Endometrial microvascular endothelial cells (primary cell): ENCODE results near the gene GGT6. TPM values are rescaled to one million over a fixed set of nuclear protein-coding genes. Genes with fewer than 3 reads are reported as not detected.
"Not testable (repeated sequence)": the region's sequence is repeated elsewhere in the genome, so short reads cannot be mapped to it uniquely, and the experiment has no call there.

Source experiments
- in situ Hi-C: cut with HindIII; loops from 2 replicates; pipeline ENCODE4 v1.10.0; 2017; ENCODE audit warnings: low sequenced_read_pairs, low pct_unique_long_range_greater_than_20kb; ENCODE audit errors: inconsistent ontology term
- total RNA-seq: library from RNA; depleted of rRNA; stranded (reverse); fragments of >200 nt; gene quantifications from one replicate; pipeline ENCODE4 v1.2.3, GENCODE V29; 2015; ENCODE audit errors: inconsistent ontology term

GGT6 gene
- total RNA-seq, result not detected

GRCh38 chr17:4560421-4560820 is at the start of gene GGT6:
TSS of gene GGT6 (minus strand) at chr17:4560577. CDS start at chr17:4560521, 56 bp downstream.
- in situ Hi-C loops, result no loop called here

GRCh38 chr17:4610162-4610561 is 49.8 kb upstream of the GGT6 start:
- in situ Hi-C loops, result no loop called here

GRCh38 chr17:4609761-4610160 is 49.4 kb upstream of the GGT6 start:
- in situ Hi-C loops, result no loop called here

DNA sequence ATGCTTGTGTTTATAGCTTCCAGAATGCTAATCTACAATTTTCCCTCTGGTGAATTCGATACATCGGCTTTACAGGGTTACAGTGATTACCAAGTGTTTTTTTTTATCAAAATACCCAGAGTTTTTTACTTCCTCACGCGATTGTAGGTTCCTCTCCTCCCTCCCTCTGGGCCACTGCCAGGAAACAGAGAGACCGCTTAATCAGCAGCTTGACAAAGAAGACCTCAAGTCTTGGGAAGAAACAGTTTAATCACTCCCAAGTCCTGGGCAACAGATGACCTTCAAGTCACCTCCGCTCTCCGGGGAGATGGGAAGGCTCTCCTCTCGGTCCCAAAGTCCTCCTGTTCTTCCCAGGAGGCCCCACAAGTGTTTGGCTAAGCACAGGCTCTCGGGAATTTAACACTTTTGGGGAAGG is 47.4 kb upstream of the GGT6 start:
- in situ Hi-C loops, result no loop called here

GRCh38 chr17:4607261-4607741 is 46.9 kb upstream of the GGT6 start:
- in situ Hi-C loops, result no loop called here

DNA sequence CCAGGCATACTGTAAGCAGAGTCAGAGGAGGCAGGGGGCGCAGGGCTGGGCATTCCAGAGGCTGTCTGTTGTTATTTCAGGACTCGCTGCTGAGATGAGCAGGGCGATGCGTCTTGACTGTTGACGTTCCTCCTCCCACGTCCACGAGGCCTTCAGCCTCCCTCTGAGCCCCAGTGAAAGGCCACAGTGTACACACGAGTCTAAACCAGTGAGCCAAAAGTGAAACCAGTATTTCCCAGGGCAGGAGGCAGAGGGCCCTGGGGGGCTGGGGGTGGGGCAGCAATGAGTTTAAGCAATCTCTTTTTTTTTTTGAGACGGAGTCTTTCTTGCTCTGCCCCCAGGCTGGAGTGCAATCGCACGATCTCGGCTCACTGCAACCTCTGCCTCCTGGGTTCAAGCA is 45.4 kb upstream of the GGT6 start:
- in situ Hi-C loops, result no loop called here

DNA sequence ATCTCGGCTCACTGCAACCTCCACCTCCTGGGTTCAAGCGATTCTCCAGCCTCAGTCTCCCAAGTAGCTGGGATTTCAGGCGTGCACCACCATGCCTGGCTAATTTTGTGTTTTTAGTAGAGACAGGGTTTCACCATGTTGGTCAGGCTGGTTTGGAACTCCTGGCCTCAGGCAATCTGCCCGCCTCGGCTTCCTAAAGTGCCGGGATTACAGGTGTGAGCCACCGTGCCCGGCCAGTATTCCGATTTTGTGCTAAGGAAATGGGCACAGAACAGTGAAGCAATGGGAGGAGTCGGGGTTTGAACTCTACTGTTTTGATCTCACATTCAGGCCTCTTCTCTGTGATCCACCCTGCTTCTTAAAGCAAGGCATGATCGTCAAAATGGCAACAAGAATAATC is 44.4 kb upstream of the GGT6 start:
- in situ Hi-C loops, result not testable (repeated sequence)

DNA sequence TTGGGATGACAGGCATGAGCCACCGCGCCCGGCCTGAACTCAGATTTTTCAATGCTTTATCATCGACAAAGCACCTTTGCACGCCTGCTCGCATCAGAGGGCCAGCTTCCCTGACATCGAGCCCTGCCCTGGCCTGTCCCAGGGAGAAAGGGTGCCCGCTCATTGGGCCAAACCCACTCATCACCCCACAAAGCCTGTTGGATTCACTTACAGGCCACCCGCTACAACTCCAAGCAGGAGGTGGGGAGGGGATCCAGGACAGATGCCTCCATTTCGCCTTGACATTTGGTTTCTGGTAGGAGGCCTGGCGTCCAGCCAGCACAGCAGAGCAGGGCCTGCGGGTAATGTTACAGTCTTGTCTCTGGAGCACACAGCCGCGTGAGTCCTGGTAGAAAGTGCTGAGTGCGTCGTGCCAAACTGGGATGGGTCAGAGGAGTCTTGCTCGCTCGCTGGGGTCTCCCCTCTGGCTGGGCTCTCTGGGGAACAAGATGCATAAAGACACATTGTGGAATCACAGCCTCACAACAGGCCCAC is 43.8 kb upstream of the GGT6 start:
- in situ Hi-C loops, result no loop called here

DNA sequence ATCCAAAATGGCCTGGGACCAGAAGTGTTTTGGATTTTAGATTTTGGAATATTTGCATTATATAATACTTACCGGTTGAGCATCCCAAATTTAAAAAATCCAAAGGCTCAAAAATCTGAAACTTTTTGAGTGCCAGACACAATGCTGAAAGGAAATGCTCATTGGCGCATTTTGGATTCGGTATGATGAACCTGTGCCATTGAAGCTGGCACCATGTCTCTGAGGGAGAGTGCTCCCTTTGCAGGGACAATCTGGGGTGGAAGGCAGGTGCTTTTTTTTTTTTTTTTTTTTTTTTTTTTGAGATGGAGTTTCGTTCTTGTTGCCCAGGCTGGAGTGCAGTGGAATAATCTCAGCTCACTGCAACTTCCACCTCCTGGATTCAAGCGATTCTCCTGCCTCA is 41.7 kb upstream of the GGT6 start:
- in situ Hi-C loops, result no loop called here

DNA sequence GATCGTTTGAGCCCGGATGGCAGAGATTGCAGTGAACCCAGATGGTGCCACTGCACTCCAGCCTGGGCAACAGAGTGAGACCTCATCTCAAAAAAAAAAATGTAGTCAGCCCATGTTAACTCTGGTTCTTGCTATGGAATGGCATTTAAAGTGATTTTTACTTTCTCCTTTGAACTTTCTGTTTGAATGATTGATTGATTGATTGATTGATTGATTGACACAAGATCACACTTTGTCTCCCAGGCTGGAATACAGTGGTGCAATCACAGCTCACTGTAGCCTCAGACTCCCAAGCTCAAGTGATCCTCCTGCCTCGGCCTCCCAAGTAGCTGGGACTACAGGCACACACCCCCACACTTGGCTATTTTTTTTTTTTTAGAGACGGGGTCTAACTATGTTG is 40.9 kb upstream of the GGT6 start:
- in situ Hi-C loops, result no loop called here

DNA sequence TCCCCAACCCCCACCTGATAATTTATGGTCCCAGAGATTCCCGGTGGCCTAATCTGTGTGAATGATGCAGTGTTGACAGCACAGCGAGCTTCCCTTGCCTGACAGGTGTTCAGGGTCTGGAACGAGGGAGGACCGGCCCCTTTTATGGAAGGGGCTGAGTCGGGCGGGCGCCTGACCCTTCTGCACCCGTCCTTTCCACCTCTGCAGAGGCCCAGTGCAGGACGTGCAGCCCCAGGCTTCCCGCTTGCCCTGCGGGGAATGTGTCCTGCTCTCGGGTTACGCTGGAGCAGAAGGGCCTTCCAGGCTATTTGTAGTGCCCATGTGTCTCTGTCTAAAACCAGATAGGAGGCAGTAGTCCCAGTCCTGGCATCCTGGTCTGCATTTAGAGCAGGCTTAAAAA is 40.2 kb upstream of the GGT6 start:
- in situ Hi-C loops, result no loop called here

DNA sequence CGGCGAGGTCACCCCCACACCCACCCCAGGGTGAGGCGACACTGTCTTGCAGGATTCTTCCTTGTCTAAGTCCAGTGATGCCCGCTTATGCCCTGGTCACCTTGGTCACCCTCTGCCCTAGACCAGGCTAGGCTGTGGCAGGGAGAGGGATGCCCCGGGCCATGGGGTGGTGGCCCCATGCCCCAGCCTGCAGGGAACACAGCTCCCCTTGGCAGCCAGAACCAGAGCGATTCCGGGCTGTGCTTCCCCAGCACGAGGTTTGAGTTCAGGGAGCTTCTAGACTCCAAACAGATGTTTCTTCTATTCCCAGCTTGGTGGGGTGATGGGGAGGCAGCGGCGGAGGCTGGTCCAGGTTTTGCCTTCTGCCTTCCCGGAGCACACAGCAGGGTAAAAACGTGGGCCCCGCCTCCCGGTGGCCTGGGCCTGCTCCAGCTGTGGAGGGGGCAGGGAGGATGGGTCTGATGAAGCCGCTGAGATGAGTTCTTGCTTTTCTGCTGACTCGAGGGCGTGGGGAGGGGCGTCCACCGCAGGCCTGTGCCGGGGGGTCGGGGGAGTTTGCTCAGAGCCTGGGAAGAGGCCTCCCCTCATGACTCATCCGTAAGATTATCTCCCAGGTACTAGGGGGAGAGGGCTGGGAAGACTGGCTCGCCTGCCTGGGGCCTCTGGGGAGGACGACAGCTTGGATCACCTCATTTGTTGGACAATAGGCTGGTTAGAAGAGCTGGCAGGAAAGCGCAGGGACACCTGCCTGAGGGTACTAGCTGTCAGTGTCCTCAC is 39.3 kb upstream of the GGT6 start:
- in situ Hi-C loops, result no loop called here

- in situ Hi-C loops, result no loop called here
Measured at GRCh38 chr17:4598776-4599504, 38.6 kb upstream of the GGT6 start.

DNA sequence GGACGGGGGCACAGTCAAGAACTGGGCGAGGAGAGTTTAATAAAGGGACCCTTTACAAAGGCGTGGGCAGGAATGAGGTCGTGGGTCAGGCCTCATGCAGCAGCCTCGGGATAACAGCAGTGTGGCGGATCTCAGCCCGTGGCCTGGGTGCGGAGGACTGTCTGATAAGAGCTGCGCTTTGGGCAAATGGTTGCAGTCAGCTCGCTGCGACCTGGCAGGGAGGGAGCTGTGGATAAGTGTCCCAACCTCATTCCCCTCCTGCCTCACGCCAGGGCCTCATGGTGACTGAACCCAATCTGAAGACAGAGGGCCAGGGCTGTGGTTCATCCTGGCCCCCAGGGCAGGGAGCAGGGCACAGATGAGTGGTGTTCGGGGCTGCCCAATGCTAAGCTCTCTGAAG is 37.6 kb upstream of the GGT6 start:
- in situ Hi-C loops, result no loop called here

DNA sequence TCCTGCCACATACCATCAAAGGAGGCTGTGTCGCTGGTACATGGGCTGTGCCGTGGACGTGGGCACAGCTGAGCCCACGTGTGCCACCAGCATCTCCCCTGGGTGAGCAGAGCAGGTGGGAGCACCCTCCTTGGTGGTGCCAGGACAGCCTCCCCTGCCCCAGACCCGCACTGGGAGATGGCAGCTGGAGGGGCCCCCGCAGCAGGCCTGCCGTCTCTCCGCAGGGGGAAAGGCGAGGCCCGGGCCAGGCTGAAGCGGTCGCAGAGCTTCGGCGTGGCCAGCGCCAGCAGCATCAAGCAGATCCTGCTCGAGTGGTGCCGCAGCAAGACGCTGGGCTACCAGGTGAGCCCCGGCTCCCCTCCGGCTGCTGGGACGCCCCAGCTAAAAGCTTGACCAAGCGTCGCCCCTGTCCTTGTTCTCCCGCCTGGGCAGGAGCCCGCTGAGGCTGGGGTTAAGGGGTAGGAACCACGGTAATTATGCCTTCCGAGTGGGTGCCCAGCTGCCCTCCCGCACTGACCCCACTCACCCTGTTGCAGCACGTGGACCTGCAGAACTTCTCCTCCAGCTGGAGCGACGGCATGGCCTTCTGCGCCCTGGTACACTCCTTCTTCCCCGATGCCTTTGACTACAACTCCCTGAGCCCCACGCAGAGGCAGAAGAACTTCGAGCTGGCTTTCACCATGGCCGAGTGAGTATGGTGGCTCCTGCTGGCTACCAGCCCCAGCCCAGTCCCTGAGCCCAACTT is 36.4 kb upstream of the GGT6 start:
- in situ Hi-C loops, result no loop called here

DNA sequence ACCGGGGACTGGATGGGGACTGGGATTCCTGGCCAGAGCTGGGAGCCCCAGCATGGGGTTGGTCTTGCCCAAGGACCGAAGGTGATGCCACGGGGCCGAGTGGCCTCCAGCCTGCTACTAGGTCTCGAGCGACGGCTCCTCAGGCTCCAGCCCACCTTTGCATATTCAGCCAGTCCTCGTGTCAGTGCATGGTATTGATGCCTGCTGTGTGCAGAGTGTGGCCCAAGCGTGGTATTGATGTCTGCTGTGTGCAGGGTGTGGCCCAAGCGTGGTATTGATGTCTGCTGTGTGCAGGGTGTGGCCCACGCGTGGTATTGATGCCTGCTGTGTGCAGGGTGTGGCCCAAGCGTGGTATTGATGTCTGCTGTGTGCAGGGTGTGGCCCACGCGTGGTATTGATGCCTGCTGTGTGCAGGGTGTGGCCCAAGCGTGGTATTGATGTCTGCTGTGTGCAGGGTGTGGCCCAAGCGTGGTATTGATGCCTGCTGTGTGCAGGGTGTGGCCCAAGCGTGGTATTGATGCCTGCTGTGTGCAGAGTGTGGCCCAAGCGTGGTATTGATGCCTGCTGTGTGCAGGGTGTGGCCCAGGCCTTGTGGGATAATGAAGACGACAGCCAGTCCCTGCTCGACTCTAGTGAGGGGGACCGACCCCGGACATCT is 35.4 kb upstream of the GGT6 start:
- in situ Hi-C loops, result not testable (repeated sequence)

DNA sequence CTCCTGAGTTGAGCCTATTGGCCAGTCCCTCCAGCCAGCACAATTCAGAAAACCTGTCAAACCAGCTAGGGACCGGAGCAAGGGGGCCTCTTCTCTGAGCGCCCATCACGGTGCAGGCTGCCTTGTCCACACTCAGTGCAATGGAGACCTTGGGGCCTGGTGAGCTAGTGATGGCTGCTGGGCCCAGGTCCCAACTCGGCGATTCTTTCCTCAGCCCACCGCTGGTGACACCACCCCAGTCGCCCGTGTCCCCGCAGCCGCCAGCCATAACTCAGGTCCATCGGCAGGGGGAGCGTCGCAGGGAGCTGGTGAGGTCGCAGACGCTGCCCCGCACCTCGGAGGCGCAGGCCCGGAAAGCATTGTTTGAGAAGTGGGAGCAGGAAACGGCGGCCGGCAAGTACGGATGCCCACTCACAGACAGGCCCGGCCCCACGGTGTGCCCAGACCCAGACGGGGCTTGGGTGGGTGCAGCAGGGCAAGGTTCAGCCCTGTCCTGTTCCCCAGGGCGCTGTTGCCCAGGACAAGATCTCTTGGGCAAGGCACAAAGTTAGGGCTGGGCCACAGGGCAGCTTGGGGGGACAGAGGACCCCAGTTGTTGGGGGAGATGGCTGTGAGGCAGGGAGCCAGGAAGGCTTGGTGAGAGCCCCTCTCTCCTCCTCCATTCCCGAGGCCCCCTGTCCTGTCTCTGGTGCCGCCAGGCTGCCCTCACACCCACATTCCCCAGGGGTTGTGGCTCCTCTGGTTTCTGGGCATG is 34.7 kb upstream of the GGT6 start:
- in situ Hi-C loops, result no loop called here

DNA sequence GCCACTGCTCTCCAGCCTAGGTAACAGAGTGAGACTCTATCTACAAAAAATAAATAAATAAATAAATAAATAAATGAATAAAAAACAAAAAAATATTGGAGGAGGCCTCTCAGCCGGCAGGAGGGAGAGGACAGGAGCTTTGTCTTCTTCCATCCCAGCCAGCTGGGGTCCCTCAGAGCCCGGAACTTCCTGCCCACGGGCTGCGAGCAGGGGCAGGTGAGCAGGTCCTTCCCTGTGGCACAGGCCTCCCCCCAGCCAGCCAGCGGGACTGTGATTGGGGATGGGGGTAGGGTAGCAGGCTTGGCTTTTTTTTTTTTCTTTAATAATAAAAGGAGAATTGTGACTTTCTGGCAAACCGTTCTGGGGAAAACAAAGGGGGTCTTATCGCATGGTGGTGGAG is 34.0 kb upstream of the GGT6 start:
- in situ Hi-C loops, result no loop called here
